Stimulated activated naive CD8-positive, alpha-beta T cell treated with anti-CD3 and anti-CD28 coated beads, Interleukin-15, Interleukin-2, amounts not matched to agents 100 ng/mL and 50 ng/mL, for 24 hours (primary cell): ENCODE measurements around the gene CERK.

Experiments
- H3K27ac Mint-ChIP-seq: one replicate; pipeline ENCODE4 v1.8.0; 2021; ENCODE audit warnings: mild to moderate bottlenecking, mixed read lengths
- H3K27me3 Mint-ChIP-seq: one replicate; pipeline ENCODE4 v1.8.0; 2021; ENCODE audit warnings: mixed read lengths
- H3K36me3 Mint-ChIP-seq: one replicate; pipeline ENCODE4 v1.8.0; 2021; ENCODE audit warnings: low read depth, mixed read lengths
- H3K4me1 Mint-ChIP-seq: one replicate; pipeline ENCODE4 v1.8.0; 2021; ENCODE audit warnings: low read depth, mixed read lengths
- H3K4me3 Mint-ChIP-seq: one replicate; pipeline ENCODE4 v1.8.0; 2021; ENCODE audit warnings: mild to moderate bottlenecking, mixed read lengths
- H3K9me3 Mint-ChIP-seq: one replicate; pipeline ENCODE4 v1.8.0; 2021; ENCODE audit warnings: mixed read lengths

CERK gene

GRCh38 chr22:46657996-46658947 lies 79.8 kb downstream of the CERK start:
- no peaks in the 10 kb centered on the region for H3K36me3 Mint-ChIP-seq
- H3K4me3 Mint-ChIP-seq: no peak overlapping the region
- no peaks in the 10 kb centered on the region for H3K9me3 Mint-ChIP-seq
- H3K27me3 Mint-ChIP-seq: no peaks in the 10 kb centered on the region
- no peak overlapping the region for H3K27ac Mint-ChIP-seq
- H3K4me1 Mint-ChIP-seq: peaks cover 34% of the 10 kb centered on the region

- H3K27me3 Mint-ChIP-seq: no peaks in the 10 kb centered on the region
- no peak overlapping the region for H3K27ac Mint-ChIP-seq
- H3K36me3 Mint-ChIP-seq: no peaks in the 10 kb centered on the region
- no peaks in the 10 kb centered on the region for H3K9me3 Mint-ChIP-seq
- peaks cover 41% of the 10 kb centered on the region for H3K4me1 Mint-ChIP-seq
- no peak overlapping the region for H3K4me3 Mint-ChIP-seq
Measured at GRCh38 chr22:46657655-46657953, 80.4 kb downstream of the CERK start.

- H3K9me3 Mint-ChIP-seq: no peaks in the 10 kb centered on the region
Measured at GRCh38 chr22:46656856-46657654, 81.0 kb downstream of the CERK start.

GRCh38 chr22:46655861-46656608 lies 82.0 kb downstream of the CERK start:
- Mint-ChIP-seq H3K9me3 (no peaks in the 10 kb centered on the region), H3K27ac (no peak overlapping the region), H3K36me3 (no peaks in the 10 kb centered on the region), H3K27me3 (no peaks in the 10 kb centered on the region), H3K4me1 (peaks cover 46% of the 10 kb centered on the region), H3K4me3 (no peak overlapping the region)

More at GRCh38 chr22:46656856-46657654, 81.0 kb downstream of the CERK start:
- no peaks in the 10 kb centered on the region for H3K27me3 Mint-ChIP-seq
- no peaks in the 10 kb centered on the region for H3K36me3 Mint-ChIP-seq
- peaks cover 45% of the 10 kb centered on the region for H3K4me1 Mint-ChIP-seq
- H3K4me3 Mint-ChIP-seq: no peak overlapping the region
- H3K27ac Mint-ChIP-seq: no peak overlapping the region

GRCh38 chr22:46654927-46655595 lies 83.0 kb downstream of the CERK start:
- H3K9me3 Mint-ChIP-seq: no peaks in the 10 kb centered on the region
- H3K4me3 Mint-ChIP-seq: no peak overlapping the region
- H3K27me3 Mint-ChIP-seq: no peaks in the 10 kb centered on the region
- no peaks in the 10 kb centered on the region for H3K36me3 Mint-ChIP-seq
- H3K4me1 Mint-ChIP-seq: peaks cover 42% of the 10 kb centered on the region
- H3K27ac Mint-ChIP-seq: peak overlapping the region; percentile 65

GRCh38 chr22:46654426-46654825 lies 83.6 kb downstream of the CERK start:
- peak overlapping the region; percentile 65 for H3K27ac Mint-ChIP-seq
- no peaks in the 10 kb centered on the region for H3K9me3 Mint-ChIP-seq
- no peaks in the 10 kb centered on the region for H3K27me3 Mint-ChIP-seq
- no peak overlapping the region for H3K4me3 Mint-ChIP-seq
- H3K4me1 Mint-ChIP-seq: peaks cover 48% of the 10 kb centered on the region
- H3K36me3 Mint-ChIP-seq: no peaks in the 10 kb centered on the region

GRCh38 chr22:46653596-46653995 lies 84.5 kb downstream of the CERK start:
- H3K27me3 Mint-ChIP-seq: no peaks in the 10 kb centered on the region

GRCh38 chr22:46652847-46653331 lies 85.2 kb downstream of the CERK start:
- H3K27me3 Mint-ChIP-seq: no peaks in the 10 kb centered on the region
- peak overlapping the region; percentile 19 for H3K4me3 Mint-ChIP-seq
- peaks cover 6% of the 10 kb centered on the region for H3K9me3 Mint-ChIP-seq
- H3K27ac Mint-ChIP-seq: peak overlapping the region; percentile 86
- H3K36me3 Mint-ChIP-seq: peaks cover 2% of the 10 kb centered on the region
- peaks cover 49% of the 10 kb centered on the region for H3K4me1 Mint-ChIP-seq

More at GRCh38 chr22:46653596-46653995, 84.5 kb downstream of the CERK start:
- Mint-ChIP-seq H3K36me3 (no peaks in the 10 kb centered on the region), H3K9me3 (no peaks in the 10 kb centered on the region), H3K4me3 (peak overlapping the region; percentile 48), H3K4me1 (peaks cover 49% of the 10 kb centered on the region), H3K27ac (peak overlapping the region; percentile 86)

- Mint-ChIP-seq H3K27ac (peak overlapping the region; percentile 89), H3K4me3 (peak overlapping the region; percentile 55), H3K27me3 (no peaks in the 10 kb centered on the region), H3K36me3 (peaks cover 5% of the 10 kb centered on the region), H3K9me3 (peaks cover 6% of the 10 kb centered on the region), H3K4me1 (peaks cover 49% of the 10 kb centered on the region)
Measured at GRCh38 chr22:46652081-46652846, 85.8 kb downstream of the CERK start.

- H3K4me1 Mint-ChIP-seq: peaks cover 49% of the 10 kb centered on the region
- H3K9me3 Mint-ChIP-seq: peaks cover 6% of the 10 kb centered on the region
- no peak overlapping the region for H3K4me3 Mint-ChIP-seq
- H3K27ac Mint-ChIP-seq: peak overlapping the region; percentile 89
- peaks cover 10% of the 10 kb centered on the region for H3K36me3 Mint-ChIP-seq
- no peaks in the 10 kb centered on the region for H3K27me3 Mint-ChIP-seq
Measured at GRCh38 chr22:46651316-46651715, 86.7 kb downstream of the CERK start.

GRCh38 chr22:46650078-46650810 lies 87.8 kb downstream of the CERK start:
- Mint-ChIP-seq H3K9me3 (peaks cover 6% of the 10 kb centered on the region), H3K27me3 (no peaks in the 10 kb centered on the region), H3K4me3 (no peak overlapping the region), H3K4me1 (peaks cover 49% of the 10 kb centered on the region), H3K27ac (peak overlapping the region; percentile 40), H3K36me3 (peaks cover 10% of the 10 kb centered on the region)

- no peak overlapping the region for H3K4me3 Mint-ChIP-seq
- H3K4me1 Mint-ChIP-seq: peaks cover 44% of the 10 kb centered on the region
- peaks cover 10% of the 10 kb centered on the region for H3K36me3 Mint-ChIP-seq
- no peak overlapping the region for H3K27ac Mint-ChIP-seq
- H3K9me3 Mint-ChIP-seq: peaks cover 6% of the 10 kb centered on the region
- H3K27me3 Mint-ChIP-seq: no peaks in the 10 kb centered on the region
Measured at GRCh38 chr22:46649141-46650077, 88.6 kb downstream of the CERK start.
